ENCODE data around the gene NENF.

DNA sequence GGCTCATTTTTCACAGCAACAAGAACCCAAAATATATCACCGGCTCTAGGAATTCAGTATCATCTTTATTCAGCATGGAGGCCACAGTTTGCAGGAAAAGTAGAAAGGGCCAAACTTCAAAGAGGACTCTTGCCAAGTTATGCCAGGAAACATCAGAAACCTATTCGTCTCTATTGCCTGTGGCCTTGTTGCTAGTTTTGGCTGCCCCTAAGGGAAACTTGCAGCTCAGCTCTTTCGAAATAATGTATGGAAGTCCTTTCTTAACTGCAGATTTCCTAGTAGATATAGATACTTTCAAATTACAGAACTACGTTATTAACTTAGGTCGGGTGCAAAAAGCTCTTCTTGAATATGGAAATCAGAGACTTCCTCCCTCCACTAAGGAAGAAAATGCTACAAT is 4.2 kb upstream of the NENF start:
- TF ChIP-seq, protein P1, sequence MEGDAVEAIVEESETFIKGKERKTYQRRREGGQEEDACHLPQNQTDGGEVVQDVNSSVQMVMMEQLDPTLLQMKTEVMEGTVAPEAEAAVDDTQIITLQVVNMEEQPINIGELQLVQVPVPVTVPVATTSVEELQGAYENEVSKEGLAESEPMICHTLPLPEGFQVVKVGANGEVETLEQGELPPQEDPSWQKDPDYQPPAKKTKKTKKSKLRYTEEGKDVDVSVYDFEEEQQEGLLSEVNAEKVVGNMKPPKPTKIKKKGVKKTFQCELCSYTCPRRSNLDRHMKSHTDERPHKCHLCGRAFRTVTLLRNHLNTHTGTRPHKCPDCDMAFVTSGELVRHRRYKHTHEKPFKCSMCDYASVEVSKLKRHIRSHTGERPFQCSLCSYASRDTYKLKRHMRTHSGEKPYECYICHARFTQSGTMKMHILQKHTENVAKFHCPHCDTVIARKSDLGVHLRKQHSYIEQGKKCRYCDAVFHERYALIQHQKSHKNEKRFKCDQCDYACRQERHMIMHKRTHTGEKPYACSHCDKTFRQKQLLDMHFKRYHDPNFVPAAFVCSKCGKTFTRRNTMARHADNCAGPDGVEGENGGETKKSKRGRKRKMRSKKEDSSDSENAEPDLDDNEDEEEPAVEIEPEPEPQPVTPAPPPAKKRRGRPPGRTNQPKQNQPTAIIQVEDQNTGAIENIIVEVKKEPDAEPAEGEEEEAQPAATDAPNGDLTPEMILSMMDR (IDR thresholded peaks at IDR 0.05; ENCODE audit: low read depth, low read length, missing input control) = no peak
- TF ChIP-seq, protein P2, sequence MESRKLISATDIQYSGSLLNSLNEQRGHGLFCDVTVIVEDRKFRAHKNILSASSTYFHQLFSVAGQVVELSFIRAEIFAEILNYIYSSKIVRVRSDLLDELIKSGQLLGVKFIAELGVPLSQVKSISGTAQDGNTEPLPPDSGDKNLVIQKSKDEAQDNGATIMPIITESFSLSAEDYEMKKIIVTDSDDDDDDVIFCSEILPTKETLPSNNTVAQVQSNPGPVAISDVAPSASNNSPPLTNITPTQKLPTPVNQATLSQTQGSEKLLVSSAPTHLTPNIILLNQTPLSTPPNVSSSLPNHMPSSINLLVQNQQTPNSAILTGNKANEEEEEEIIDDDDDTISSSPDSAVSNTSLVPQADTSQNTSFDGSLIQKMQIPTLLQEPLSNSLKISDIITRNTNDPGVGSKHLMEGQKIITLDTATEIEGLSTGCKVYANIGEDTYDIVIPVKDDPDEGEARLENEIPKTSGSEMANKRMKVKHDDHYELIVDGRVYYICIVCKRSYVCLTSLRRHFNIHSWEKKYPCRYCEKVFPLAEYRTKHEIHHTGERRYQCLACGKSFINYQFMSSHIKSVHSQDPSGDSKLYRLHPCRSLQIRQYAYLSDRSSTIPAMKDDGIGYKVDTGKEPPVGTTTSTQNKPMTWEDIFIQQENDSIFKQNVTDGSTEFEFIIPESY (IDR thresholded peaks at IDR 0.05) = no peak
- TF ChIP-seq RAD21 (IDR thresholded peaks at IDR 0.05) = no peak
- TF ChIP-seq, protein P3, sequence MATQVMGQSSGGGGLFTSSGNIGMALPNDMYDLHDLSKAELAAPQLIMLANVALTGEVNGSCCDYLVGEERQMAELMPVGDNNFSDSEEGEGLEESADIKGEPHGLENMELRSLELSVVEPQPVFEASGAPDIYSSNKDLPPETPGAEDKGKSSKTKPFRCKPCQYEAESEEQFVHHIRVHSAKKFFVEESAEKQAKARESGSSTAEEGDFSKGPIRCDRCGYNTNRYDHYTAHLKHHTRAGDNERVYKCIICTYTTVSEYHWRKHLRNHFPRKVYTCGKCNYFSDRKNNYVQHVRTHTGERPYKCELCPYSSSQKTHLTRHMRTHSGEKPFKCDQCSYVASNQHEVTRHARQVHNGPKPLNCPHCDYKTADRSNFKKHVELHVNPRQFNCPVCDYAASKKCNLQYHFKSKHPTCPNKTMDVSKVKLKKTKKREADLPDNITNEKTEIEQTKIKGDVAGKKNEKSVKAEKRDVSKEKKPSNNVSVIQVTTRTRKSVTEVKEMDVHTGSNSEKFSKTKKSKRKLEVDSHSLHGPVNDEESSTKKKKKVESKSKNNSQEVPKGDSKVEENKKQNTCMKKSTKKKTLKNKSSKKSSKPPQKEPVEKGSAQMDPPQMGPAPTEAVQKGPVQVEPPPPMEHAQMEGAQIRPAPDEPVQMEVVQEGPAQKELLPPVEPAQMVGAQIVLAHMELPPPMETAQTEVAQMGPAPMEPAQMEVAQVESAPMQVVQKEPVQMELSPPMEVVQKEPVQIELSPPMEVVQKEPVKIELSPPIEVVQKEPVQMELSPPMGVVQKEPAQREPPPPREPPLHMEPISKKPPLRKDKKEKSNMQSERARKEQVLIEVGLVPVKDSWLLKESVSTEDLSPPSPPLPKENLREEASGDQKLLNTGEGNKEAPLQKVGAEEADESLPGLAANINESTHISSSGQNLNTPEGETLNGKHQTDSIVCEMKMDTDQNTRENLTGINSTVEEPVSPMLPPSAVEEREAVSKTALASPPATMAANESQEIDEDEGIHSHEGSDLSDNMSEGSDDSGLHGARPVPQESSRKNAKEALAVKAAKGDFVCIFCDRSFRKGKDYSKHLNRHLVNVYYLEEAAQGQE (IDR thresholded peaks at IDR 0.05) = no peak
- no peak for TF ChIP-seq GABPA (IDR thresholded peaks at IDR 0.05 in 1 of 2, conservative IDR thresholded peaks at IDR 0.05 in 1 of 2)
- no peak for TF ChIP-seq EGR1 (IDR thresholded peaks at IDR 0.05; ENCODE audit: low read depth in 2 of 2)
- no peak for TF ChIP-seq FOXA1 (IDR thresholded peaks at IDR 0.05)
- TF ChIP-seq YY1 (IDR thresholded peaks at IDR 0.05) = no peak
- TF ChIP-seq SP1 (IDR thresholded peaks at IDR 0.05) = no peak
- no peak for TF ChIP-seq TAF1 (conservative IDR thresholded peaks at IDR 0.05)
- TF ChIP-seq, protein P4, sequence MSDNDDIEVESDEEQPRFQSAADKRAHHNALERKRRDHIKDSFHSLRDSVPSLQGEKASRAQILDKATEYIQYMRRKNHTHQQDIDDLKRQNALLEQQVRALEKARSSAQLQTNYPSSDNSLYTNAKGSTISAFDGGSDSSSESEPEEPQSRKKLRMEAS (IDR thresholded peaks at IDR 0.05) = no peak
